Activated CD4-positive, alpha-beta memory T cell treated with anti-CD3 and anti-CD28 coated beads, Interleukin-2, amount 10 ng/mL, durations not matched to agents 7 days and 5 days (primary cell): ENCODE data around the gene C8G. TPM values are rescaled to one million over a fixed set of nuclear protein-coding genes. Genes with fewer than 3 reads are reported as not detected.
A peak's percentile ranks its signal among the peaks of the same experiment; 100 is the strongest.

Experiments
- CTCF ChIA-PET: fragments of 350-600 bp; sonication (Branson Sonifier 250); formaldehyde crosslinking; loops from one replicate; lab custom pipeline; 2021; ENCODE audit warnings: antibody characterized with exemption, inconsistent platforms; lab: Charles Lee
- POLR2A ChIA-PET: fragments of 350-600 bp; sonication (Branson Sonifier 250); formaldehyde crosslinking; loops from one replicate; lab custom pipeline; 2021; ENCODE audit warnings: antibody characterized with exemption; lab: Charles Lee
- DNase-seq: peaks from one replicate; pipeline ENCODE4 v3.0.0-alpha.2; 2020
- H3K27ac Mint-ChIP-seq: one replicate; pipeline ENCODE4 v1.8.0; 2021; ENCODE audit warnings: mild to moderate bottlenecking, mixed read lengths
- H3K27me3 Mint-ChIP-seq: one replicate; pipeline ENCODE4 v1.8.0; 2021; ENCODE audit warnings: mixed read lengths
- H3K36me3 Mint-ChIP-seq: one replicate; pipeline ENCODE4 v1.8.0; 2021; ENCODE audit warnings: low read depth, mixed read lengths
- H3K4me1 Mint-ChIP-seq: one replicate; pipeline ENCODE4 v1.8.0; 2021; ENCODE audit warnings: mixed read lengths
- H3K4me3 Mint-ChIP-seq: one replicate; pipeline ENCODE4 v1.8.0; 2021; ENCODE audit warnings: mild to moderate bottlenecking, mixed read lengths
- H3K9me3 Mint-ChIP-seq: one replicate; pipeline ENCODE4 v1.8.0; 2021; ENCODE audit warnings: mixed read lengths
- total RNA-seq, 2 experiments: library from RNA; stranded (reverse); gene quantifications; one replicate each; pipeline ENCODE4 v1.2.3, GENCODE V29; 2021

Gene C8G
- total RNA-seq, 2 experiments from 2014 or later = 1.5 to 3.2 TPM

DNA sequence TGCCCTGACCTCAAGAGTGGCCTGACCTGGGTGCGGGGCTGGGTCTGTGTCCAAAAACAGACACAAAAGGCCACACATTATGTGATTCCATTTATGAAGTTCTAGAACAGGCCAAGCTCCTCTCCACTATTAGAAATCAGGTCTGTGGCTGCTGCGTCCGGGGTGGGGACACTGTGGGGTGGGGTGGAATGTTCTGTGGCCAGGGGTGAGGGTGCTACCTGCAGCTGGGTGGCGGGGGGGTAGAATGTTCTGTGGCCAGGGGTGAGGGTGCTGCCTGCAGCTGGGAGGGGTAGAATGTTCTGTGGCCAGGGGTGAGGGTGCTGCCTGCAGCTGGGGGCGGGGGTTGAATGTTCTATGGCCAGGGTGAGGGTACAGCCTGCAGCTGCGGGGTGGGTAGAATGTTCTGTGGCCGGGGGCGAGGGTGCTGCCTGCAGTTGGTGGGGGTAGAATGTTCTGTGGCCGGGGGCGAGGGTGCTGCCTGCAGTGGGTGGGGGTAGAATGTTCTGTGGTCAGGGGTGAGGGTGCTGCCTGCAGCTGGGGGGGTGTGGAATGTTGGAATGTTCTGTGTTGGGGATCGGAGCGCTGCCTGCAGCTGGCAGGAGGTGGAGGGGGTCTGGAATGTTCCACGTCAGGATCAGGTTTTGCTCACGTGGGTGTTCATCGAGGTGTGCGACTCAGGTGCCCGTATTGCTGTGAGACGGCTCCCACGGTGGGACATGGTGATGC, 15.3 kb downstream of the C8G start:
- CTCF ChIA-PET = interaction anchor here (1.0 to 1.3 kb wide), 4 partner anchors 12 to 16 kb away, joined by 3 to 8 read pairs (median 6); no protein-coding TSS in a partner anchor
- H3K27ac Mint-ChIP-seq = peak overlapping the region; percentile 91
- peak; percentile 58 for DNase-seq

GRCh38 chr9:136960938-136961275, 15.9 kb downstream of the C8G start:
- POLR2A ChIA-PET = interaction anchor here (1.0 to 7.9 kb wide), 5 partner anchors 9 to 75 kb away, joined by 3 to 70 read pairs (median 7); partner anchors contain the start of genes PAXX and PTGDS
- CTCF ChIA-PET = interaction anchor here (1.1 to 2.4 kb wide), 2 partner anchors 13 to 15 kb away, joined by 3 to 7 read pairs; no protein-coding TSS in a partner anchor
- no peak overlapping the region for H3K4me3 Mint-ChIP-seq

More for the DNA sequence above, 15.3 kb downstream of the C8G start:
- Mint-ChIP-seq H3K4me1 (peaks cover 38% of the 10 kb centered on the region), H3K27me3 (no peaks in the 10 kb centered on the region), H3K36me3 (no peaks in the 10 kb centered on the region), H3K4me3 (peak overlapping the region; percentile 30), H3K9me3 (peaks cover 7% of the 10 kb centered on the region)
- POLR2A ChIA-PET = interaction anchor here (0.6 to 7.9 kb wide), 7 partner anchors 9 to 280 kb away, joined by 3 to 70 read pairs (median 3); partner anchors contain the start of genes PAXX, PTGDS and TUBB4B

DNA sequence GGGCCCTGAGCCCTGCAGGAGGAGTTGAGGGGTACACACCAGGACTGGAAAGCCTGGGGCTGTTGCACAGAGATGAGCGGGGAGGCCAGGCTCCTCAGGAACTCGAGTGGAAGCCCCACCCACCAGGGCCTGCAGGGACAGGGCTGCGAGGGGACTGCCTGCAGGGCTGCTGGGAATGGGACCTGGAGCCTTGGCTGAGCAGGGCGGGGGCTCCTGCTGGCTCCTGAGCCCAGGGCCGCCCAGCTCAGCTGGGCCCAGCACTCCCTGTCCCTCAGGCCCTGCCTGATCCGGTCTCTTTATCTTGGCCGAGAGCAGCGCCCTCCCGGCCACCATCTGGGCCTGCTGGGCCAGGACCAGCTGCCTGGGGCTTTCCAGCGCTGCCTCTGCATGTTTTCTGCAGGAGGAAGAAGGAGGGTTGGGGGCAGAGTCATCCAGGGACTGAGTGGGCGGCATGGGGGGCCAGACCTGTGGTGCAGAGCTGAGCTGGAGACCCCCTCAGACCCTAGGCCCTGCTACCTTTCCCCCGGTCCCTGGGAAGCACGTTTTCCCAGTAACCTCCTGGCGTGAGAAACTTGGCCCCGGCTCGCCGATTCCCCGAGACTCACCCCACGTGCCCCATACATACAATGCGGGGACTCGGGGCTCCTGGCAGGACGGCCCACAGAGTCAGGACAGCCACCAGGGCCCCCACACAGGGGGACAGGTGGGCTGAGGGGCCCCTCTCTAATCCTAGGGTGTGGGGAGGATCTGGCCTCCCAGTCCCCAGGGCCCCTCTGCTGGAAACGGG, 16.4 kb downstream of the C8G start:
- ChIA-PET CTCF (interaction anchor here (1.3 to 2.4 kb wide), 2 partner anchors 10 to 14 kb away, joined by 3 to 7 read pairs; no protein-coding TSS in a partner anchor), POLR2A (interaction anchor here (1.0 to 7.9 kb wide), 5 partner anchors 10 to 74 kb away, joined by 3 to 70 read pairs (median 7); partner anchors contain the start of gene PTGDS)
- Mint-ChIP-seq H3K27ac (no peak overlapping the region), H3K36me3 (no peaks in the 10 kb centered on the region), H3K4me1 (peaks cover 49% of the 10 kb centered on the region), H3K9me3 (peaks cover 3% of the 10 kb centered on the region), H3K27me3 (peaks cover 2% of the 10 kb centered on the region), H3K4me3 (no peak overlapping the region)
- DNase-seq = no peak

More at GRCh38 chr9:136960938-136961275, 15.9 kb downstream of the C8G start:
- no peak for DNase-seq
- Mint-ChIP-seq H3K27ac (no peak overlapping the region), H3K9me3 (peaks cover 7% of the 10 kb centered on the region), H3K27me3 (peaks cover 2% of the 10 kb centered on the region), H3K4me1 (peaks cover 43% of the 10 kb centered on the region), H3K36me3 (no peaks in the 10 kb centered on the region)

DNA sequence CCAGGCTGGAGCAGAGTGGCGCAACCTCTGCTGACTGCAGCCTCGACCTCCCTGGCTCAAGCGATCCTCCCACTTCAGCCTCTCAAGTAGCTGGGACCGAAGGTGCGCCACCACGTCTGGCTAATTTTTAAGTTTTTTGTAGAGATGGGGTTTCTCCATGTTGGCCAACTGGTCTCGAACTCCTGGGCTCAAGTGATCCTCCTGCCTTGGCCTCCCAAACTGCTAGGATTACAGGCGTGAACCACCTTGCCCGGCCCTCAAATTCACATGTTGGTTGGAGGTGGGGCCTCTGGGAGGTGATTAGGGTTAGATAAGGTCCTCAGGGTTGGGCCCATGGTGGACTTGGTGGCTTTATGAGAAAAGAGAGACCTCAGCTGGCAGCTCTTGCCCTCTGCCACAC, 17.1 kb downstream of the C8G start:
- DNase-seq = no peak
- ChIA-PET POLR2A (interaction anchor here (1.0 to 7.9 kb wide), 3 partner anchors 11 to 17 kb away, joined by 3 to 70 read pairs (median 3); partner anchors contain the start of gene PTGDS), CTCF (interaction anchor here (1.3 to 2.4 kb wide), 2 partner anchors 11 to 14 kb away, joined by 3 to 7 read pairs; no protein-coding TSS in a partner anchor)
- Mint-ChIP-seq H3K9me3 (no peaks in the 10 kb centered on the region), H3K27ac (no peak overlapping the region), H3K4me1 (peaks cover 50% of the 10 kb centered on the region), H3K27me3 (peaks cover 2% of the 10 kb centered on the region), H3K36me3 (no peaks in the 10 kb centered on the region), H3K4me3 (no peak overlapping the region)

DNA sequence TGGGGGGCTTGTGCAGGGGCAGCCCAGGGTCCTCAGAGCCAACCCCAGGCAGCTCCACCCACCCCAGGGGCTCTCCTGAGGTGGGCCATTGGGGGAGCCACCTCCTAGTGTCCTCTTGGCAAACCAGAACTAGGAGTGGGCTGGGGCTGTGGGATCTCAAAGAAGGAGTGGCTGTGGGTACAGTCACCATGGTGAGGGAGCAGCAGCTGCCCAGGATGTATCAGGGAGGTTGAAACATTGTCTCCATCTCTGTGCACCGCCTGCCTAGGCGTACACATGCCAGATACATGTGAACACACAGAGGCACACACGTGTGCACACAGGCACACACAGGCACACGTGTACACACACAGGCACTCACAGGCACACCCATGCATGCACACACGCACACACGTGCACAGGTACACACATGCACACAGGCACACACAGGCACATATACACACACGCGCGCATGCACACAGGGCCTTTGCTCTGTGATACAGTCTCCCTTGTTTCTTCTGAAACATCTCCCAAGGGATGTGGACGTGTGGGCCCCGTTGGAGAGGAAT, 17.7 kb downstream of the C8G start:
- Mint-ChIP-seq H3K4me3 (no peak overlapping the region), H3K36me3 (no peaks in the 10 kb centered on the region), H3K27me3 (peaks cover 2% of the 10 kb centered on the region), H3K4me1 (peaks cover 51% of the 10 kb centered on the region), H3K27ac (peak overlapping the region; percentile 78), H3K9me3 (no peaks in the 10 kb centered on the region)
- no peak for DNase-seq
- ChIA-PET POLR2A (interaction anchor here (1.0 to 7.9 kb wide), 3 partner anchors 11 to 16 kb away, joined by 3 to 70 read pairs (median 3); partner anchors contain the start of gene PTGDS), CTCF (interaction anchor here (1.3 to 2.4 kb wide), 2 partner anchors 11 to 15 kb away, joined by 3 to 7 read pairs; no protein-coding TSS in a partner anchor)

DNA sequence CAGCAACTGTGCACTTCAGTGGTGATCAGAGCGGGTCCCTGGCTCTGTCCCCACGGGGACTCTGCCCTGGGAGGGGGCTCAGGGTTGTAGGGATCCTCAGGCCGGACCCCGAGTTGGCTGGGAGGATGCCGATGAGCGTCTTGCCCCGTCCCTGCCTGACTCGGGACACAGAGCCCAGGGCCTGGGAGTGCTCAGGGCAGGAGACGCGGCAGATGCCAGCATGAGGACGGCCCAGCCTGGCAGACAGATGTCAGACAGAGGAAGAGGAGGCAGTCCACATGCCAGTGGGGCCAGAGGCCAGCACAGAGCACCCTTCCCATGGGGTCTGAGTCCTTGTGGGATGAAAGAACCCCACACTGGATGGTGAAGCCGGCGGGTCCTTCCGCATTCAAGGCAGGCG, 18.3 kb downstream of the C8G start:
- Mint-ChIP-seq H3K4me1 (peaks cover 51% of the 10 kb centered on the region), H3K4me3 (no peak overlapping the region), H3K36me3 (no peaks in the 10 kb centered on the region), H3K27ac (peak overlapping the region; percentile 78), H3K27me3 (peaks cover 2% of the 10 kb centered on the region), H3K9me3 (no peaks in the 10 kb centered on the region)
- no peak for DNase-seq
- ChIA-PET POLR2A (interaction anchor here (1.0 to 7.9 kb wide), 2 partner anchors 12 to 15 kb away, joined by 3 to 70 read pairs; partner anchors contain the start of gene PTGDS), CTCF (interaction anchor here (2.4 kb wide), 1 partner anchor 15 kb away, joined by 7 read pairs; no protein-coding TSS in a partner anchor)

DNA sequence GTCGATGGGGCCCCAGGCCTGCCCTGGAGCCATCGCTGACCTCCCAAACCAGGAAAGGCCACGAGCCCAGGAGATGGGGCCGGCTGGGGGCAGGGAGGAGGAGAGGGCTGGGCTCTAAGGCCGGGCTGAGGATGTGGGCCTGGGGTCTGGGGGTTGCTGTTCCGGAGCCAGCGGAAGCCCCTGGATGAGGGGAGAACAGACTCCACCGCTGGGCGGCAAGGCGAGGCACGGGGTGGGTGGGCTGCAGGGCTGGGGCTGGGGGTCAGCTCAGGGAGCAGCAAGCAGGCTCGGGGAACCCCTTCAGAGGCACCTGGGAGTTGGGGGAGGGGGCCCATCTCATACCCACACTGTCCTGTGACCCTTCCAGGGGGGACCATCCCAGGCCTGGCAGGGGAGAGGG, 18.7 kb downstream of the C8G start:
- Mint-ChIP-seq H3K4me3 (no peak overlapping the region), H3K9me3 (no peaks in the 10 kb centered on the region), H3K27ac (no peak overlapping the region), H3K4me1 (peaks cover 51% of the 10 kb centered on the region), H3K27me3 (peaks cover 2% of the 10 kb centered on the region), H3K36me3 (no peaks in the 10 kb centered on the region)
- ChIA-PET CTCF (interaction anchor here (1.2 kb wide), 1 partner anchor 12 kb away, joined by 7 read pairs; no protein-coding TSS in a partner anchor), POLR2A (interaction anchor here (0.6 to 7.9 kb wide), 5 partner anchors 9 to 33 kb away, joined by 3 to 70 read pairs (median 4); partner anchors contain the start of genes CLIC3, FBXW5 and PTGDS)
- DNase-seq = no peak

GRCh38 chr9:136964171-136964689, 19.2 kb downstream of the C8G start:
- Mint-ChIP-seq H3K4me1 (peaks cover 49% of the 10 kb centered on the region), H3K27ac (peak overlapping the region; percentile 66), H3K36me3 (no peaks in the 10 kb centered on the region), H3K4me3 (peak overlapping the region; percentile 4), H3K27me3 (peaks cover 2% of the 10 kb centered on the region), H3K9me3 (no peaks in the 10 kb centered on the region)
- ChIA-PET CTCF (interaction anchor here (1.2 kb wide), 1 partner anchor 12 kb away, joined by 7 read pairs; no protein-coding TSS in a partner anchor), POLR2A (interaction anchor here (0.6 to 7.9 kb wide), 6 partner anchors 10 to 35 kb away, joined by 3 to 70 read pairs (median 4); partner anchors contain the start of genes CLIC3, FBXW5 and PTGDS)
- no peak for DNase-seq

DNA sequence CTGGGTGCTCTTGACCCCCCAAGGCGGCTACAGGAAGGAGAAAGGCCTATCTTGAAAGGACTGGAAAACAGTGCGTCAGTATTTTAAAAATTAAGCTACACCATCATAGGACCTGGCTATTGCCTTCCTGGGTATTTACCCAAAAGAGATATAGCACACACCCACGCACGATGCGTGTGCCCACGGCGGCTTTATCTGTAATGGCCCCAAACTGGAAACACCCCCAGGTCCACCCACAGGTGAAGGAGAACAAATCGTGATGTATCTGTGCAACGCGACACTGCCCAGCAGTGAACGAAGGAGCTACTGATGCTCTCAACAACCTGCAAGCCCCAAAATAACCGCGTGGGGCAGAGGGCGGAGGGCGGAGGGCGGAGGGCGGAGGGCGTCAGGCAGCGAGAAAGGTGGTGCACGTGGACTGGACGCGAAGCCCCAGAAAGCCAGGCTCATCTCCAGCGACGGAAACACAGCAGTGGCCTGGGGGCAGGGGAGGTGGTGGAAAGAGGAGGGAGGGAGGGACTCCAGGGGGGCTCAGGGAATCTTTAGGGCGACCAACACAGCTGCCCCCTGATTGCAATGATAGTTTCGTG, 19.9 kb downstream of the C8G start:
- peaks cover 48% of the 10 kb centered on the region for H3K4me1 Mint-ChIP-seq
- H3K27me3 Mint-ChIP-seq = peaks cover 2% of the 10 kb centered on the region
- H3K9me3 Mint-ChIP-seq = no peaks in the 10 kb centered on the region
- peak overlapping the region; percentile 4 for H3K4me3 Mint-ChIP-seq
- H3K36me3 Mint-ChIP-seq = no peaks in the 10 kb centered on the region
- DNase-seq = no peak
- CTCF ChIA-PET = interaction anchor here (0.7 to 2.0 kb wide), 4 partner anchors 11 to 156 kb away, joined by 3 to 9 read pairs (median 6); no protein-coding TSS in a partner anchor
- peak overlapping the region; percentile 66 for H3K27ac Mint-ChIP-seq
- POLR2A ChIA-PET = interaction anchor here (0.6 to 7.9 kb wide), 7 partner anchors 10 to 237 kb away, joined by 3 to 70 read pairs (median 3); partner anchors contain the start of genes CLIC3, FBXW5 and PTGDS

DNA sequence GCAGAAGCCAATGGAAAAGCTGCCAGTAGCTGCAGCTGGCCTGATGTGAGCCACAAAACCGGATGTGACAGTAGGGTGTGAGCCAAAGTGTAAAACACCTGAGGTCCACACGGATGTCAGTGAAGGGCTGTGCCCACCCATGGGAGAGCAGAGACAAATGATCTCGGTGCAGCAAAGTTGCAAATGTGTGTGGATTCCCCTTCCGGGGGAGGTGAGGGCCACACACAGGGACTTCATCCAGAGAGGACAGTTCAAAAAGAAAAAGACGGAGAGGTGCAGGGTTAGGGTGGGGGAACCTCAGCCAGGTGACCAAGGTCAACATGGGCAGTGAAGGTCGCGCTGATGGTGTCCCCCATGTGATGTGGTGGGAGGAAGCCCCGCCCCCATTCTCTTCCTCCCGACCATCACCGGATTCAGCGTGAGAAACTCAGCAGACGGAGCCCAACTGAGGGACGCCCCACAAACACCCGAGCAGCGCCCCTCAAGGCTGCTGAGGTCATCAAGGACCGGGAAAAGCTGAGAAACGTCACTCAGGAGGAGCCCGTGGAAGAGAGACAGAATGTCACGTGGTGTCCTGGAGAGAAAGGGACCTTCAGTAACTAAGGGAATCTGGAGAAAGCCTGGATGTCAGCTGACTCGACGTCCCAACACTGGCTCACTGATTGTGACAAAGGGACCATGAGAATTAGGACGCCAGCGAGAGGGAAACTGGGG, 20.9 kb downstream of the C8G start:
- Mint-ChIP-seq H3K4me3 (peak overlapping the region; percentile 55), H3K27me3 (peaks cover 2% of the 10 kb centered on the region), H3K36me3 (no peaks in the 10 kb centered on the region), H3K27ac (peak overlapping the region; percentile 93), H3K4me1 (peaks cover 41% of the 10 kb centered on the region), H3K9me3 (no peaks in the 10 kb centered on the region)
- ChIA-PET CTCF (interaction anchor here (0.6 to 2.5 kb wide), 8 partner anchors 10 to 238 kb away, joined by 3 to 10 read pairs (median 3); no protein-coding TSS in a partner anchor), POLR2A (interaction anchor here (0.6 to 7.9 kb wide), 5 partner anchors 9 to 80 kb away, joined by 3 to 70 read pairs (median 5); partner anchors contain the start of genes FBXW5 and PTGDS)
- DNase-seq = peak; percentile 65
